Ovary (tissue), 3 donors: ENCODE data around the gene P2RX2.

Experiments
- EP300 ChIP-seq: sonication (generic); formaldehyde crosslinking; IDR thresholded peaks from one replicate; pipeline ENCODE4 v1.6.1; 2017; ENCODE audit warnings: antibody characterized with exemption
- TF ChIP-seq, protein P1 (sequence below), 3 donors: fragments of 450-650 bp in 2 of 3; fragments of 200-600 bp in 1 of 3; IDR thresholded peaks; one replicate each; pipeline versions ENCODE4 v1.5.1 to v1.8.0; 2016 to 2022; ENCODE audit warnings: antibody characterized with exemption in 3 of 3, mild to moderate bottlenecking in 1 of 3
- donor health status: DM: no; HTN: no; CAD: no.

DNA sequence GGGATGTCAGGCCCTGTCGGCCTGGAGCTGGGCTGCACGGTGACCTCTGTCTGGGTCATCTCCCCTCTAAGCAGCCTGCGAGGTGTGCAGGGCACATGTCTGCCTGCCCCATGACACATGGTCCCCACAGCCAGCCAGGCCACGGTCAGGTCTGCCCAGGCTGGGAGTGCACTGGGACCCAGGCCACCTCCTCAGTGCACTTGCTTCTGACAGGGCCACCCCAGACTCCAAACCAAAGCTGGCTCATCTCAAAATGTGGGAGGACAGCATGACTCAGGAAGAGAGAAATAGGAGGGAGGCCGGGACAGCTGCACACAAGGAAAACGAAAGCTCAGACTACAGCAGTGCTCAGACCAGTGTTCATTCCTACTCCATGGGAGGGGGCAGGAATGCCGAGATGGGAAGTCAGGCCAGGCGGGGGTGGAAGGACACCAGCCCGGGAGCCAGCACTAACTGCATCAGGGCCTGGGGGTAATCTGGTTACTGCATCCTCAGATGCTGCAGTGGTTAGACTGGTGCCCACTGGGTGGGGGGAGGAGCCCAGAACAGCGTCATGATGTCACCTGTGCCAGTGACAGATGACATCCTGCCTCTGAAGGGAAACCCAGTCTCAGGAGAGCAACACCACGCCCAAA, 4.0 kb downstream of the P2RX2 start:
- TF ChIP-seq EP300, result no peak
- TF ChIP-seq, protein P1, sequence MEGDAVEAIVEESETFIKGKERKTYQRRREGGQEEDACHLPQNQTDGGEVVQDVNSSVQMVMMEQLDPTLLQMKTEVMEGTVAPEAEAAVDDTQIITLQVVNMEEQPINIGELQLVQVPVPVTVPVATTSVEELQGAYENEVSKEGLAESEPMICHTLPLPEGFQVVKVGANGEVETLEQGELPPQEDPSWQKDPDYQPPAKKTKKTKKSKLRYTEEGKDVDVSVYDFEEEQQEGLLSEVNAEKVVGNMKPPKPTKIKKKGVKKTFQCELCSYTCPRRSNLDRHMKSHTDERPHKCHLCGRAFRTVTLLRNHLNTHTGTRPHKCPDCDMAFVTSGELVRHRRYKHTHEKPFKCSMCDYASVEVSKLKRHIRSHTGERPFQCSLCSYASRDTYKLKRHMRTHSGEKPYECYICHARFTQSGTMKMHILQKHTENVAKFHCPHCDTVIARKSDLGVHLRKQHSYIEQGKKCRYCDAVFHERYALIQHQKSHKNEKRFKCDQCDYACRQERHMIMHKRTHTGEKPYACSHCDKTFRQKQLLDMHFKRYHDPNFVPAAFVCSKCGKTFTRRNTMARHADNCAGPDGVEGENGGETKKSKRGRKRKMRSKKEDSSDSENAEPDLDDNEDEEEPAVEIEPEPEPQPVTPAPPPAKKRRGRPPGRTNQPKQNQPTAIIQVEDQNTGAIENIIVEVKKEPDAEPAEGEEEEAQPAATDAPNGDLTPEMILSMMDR (IDR thresholded peaks at IDR 0.05), result no peak
